Esophagus squamous epithelium (tissue), 4 donors: Measurements from ENCODE around the gene PBX3.

Source experiments
- CTCF ChIP-seq, 6 experiments: fragments of 450-650 bp in 4 of 6; fragments of 200-600 bp in 2 of 6; sonication (generic) in 2 of 6; IDR thresholded peaks; one replicate each; pipeline ENCODE4 v1.5.1; 2016 to 2019; ENCODE audit warnings: antibody characterized with exemption in 6 of 6, mild to moderate bottlenecking in 4 of 6, moderate library complexity in 4 of 6
- POLR2A ChIP-seq, 4 donors: fragments of 450-650 bp; IDR thresholded peaks; one replicate each; pipeline ENCODE4 v1.6.1; 2017; ENCODE audit warnings: antibody characterized with exemption in 4 of 4, mild to moderate bottlenecking in 4 of 4, moderate library complexity in 3 of 4

GRCh38 chr9:125904155-125904851 lies 157.1 kb downstream of the PBX3 start:
- TF ChIP-seq CTCF (IDR thresholded peaks at IDR 0.05) = no peak
- no peak for TF ChIP-seq POLR2A (IDR thresholded peaks at IDR 0.05)
